Measurements from ENCODE around the gene KIF13A. TPM values are rescaled to one million over a fixed set of nuclear protein-coding genes. Genes with fewer than 3 reads are reported as not detected.

KIF13A gene
- total RNA-seq, 1 experiment from 2014 or later: 49.3 TPM

DNA sequence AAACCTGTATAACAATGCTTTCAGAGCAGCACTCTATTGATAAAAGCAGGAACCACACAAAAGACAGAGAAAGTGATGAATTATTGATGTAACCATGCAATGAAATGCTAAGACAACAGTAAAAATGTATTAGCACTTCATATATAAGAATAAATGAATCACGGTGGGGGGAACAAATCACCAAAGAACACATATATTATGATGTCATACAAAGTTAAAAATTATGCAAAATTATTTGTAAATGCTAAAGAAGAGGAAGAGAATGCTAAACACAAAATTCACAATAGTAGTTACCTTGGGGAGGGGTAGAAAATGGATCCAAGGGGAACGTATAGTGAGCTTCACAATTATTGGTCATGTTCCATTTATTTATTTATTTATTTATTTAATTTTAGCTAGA, 133.9 kb downstream of the KIF13A start:
- H3K36me3 ChIP-seq (ENCODE audit: control insufficient read depth, insufficient read depth, low read length): no peaks in the 10 kb centered on the region
- no peaks in the 10 kb centered on the region for H3K27me3 ChIP-seq (ENCODE audit: control insufficient read depth, insufficient read depth, low read length)
- TF ChIP-seq TCF7L2 (IDR thresholded peaks at IDR 0.05; ENCODE audit: low read depth, low read length) (no peak), REST (IDR thresholded peaks at IDR 0.05; ENCODE audit: insufficient read depth in 1 of 2, low read depth in 2 of 2, low read length in 1 of 2) (no peak), SIN3A (IDR thresholded peaks at IDR 0.05; ENCODE audit: borderline replicate concordance, insufficient read depth, low read depth, low read length) (no peak), POLR2AphosphoS5 (IDR thresholded peaks at IDR 0.05; ENCODE audit: low read depth, low read length) (no peak)
- TF ChIP-seq, protein P1, sequence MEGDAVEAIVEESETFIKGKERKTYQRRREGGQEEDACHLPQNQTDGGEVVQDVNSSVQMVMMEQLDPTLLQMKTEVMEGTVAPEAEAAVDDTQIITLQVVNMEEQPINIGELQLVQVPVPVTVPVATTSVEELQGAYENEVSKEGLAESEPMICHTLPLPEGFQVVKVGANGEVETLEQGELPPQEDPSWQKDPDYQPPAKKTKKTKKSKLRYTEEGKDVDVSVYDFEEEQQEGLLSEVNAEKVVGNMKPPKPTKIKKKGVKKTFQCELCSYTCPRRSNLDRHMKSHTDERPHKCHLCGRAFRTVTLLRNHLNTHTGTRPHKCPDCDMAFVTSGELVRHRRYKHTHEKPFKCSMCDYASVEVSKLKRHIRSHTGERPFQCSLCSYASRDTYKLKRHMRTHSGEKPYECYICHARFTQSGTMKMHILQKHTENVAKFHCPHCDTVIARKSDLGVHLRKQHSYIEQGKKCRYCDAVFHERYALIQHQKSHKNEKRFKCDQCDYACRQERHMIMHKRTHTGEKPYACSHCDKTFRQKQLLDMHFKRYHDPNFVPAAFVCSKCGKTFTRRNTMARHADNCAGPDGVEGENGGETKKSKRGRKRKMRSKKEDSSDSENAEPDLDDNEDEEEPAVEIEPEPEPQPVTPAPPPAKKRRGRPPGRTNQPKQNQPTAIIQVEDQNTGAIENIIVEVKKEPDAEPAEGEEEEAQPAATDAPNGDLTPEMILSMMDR (IDR thresholded peaks at IDR 0.05): no peak
- ChIA-PET CTCF (no interaction called here), POLR2A (no interaction called here)
- H3K27ac ChIP-seq (ENCODE audit: low read length): no peak overlapping the region
- H3K4me1 ChIP-seq (ENCODE audit: control insufficient read depth, insufficient read depth, low read length): no peaks in the 10 kb centered on the region
- no peaks in the 10 kb centered on the region for H3K9me3 ChIP-seq (ENCODE audit: control insufficient read depth, insufficient read depth, low read depth, low read length)
- DNase-seq (ENCODE audit: low read depth, low spot score): no peak
- no peak overlapping the region for H3K4me3 ChIP-seq (ENCODE audit: low read depth in 2 of 2, low read length in 2 of 2)
- no TSS peak for BruUV-seq (replicated peaks)
- intact Hi-C loops (cut with micrococcal nuclease; ENCODE audit: unreplicated experiment): no loop called here
- ATAC-seq: no peak
- in situ Hi-C loops (cut with HindIII; ENCODE audit: low pct_unique_long_range_greater_than_20kb, low sequenced_read_pairs): no loop called here

- DNase-seq (ENCODE audit: low read depth, low spot score) (no peak), ATAC-seq (no peak)
- no TSS peak for BruUV-seq (replicated peaks)
- no peaks in the 10 kb centered on the region for H3K27me3 ChIP-seq (ENCODE audit: control insufficient read depth, insufficient read depth, low read length)
- no peak for TF ChIP-seq SIN3A (IDR thresholded peaks at IDR 0.05; ENCODE audit: borderline replicate concordance, insufficient read depth, low read depth, low read length)
- TF ChIP-seq, protein P1 (IDR thresholded peaks at IDR 0.05): no peak
- no peak for TF ChIP-seq TCF7L2 (IDR thresholded peaks at IDR 0.05; ENCODE audit: low read depth, low read length)
- no peak for TF ChIP-seq REST (IDR thresholded peaks at IDR 0.05; ENCODE audit: insufficient read depth in 1 of 2, low read depth in 2 of 2, low read length in 1 of 2)
- no peak for TF ChIP-seq POLR2AphosphoS5 (IDR thresholded peaks at IDR 0.05; ENCODE audit: low read depth, low read length)
- H3K27ac ChIP-seq (ENCODE audit: low read length): no peak overlapping the region
- H3K4me1 ChIP-seq (ENCODE audit: control insufficient read depth, insufficient read depth, low read length): no peaks in the 10 kb centered on the region
- intact Hi-C loops (cut with micrococcal nuclease; ENCODE audit: unreplicated experiment): no loop called here
- no peaks in the 10 kb centered on the region for H3K9me3 ChIP-seq (ENCODE audit: control insufficient read depth, insufficient read depth, low read depth, low read length)
- in situ Hi-C loops (cut with HindIII; ENCODE audit: low pct_unique_long_range_greater_than_20kb, low sequenced_read_pairs): no loop called here
- H3K4me3 ChIP-seq (ENCODE audit: low read depth in 2 of 2, low read length in 2 of 2): no peak overlapping the region
- CTCF ChIA-PET: no interaction called here
- POLR2A ChIA-PET: no interaction called here
- H3K36me3 ChIP-seq (ENCODE audit: control insufficient read depth, insufficient read depth, low read length): no peaks in the 10 kb centered on the region
Observed at GRCh38 chr6:17851720-17852161, 135.7 kb downstream of the KIF13A start.

All from Panc1 (cell line).